ENCODE measurements around the gene PRKD2. TPM values are rescaled to one million over a fixed set of nuclear protein-coding genes. Genes with fewer than 3 reads are reported as not detected.

The PRKD2 gene
- total and polyA plus RNA-seq, 4 donors = 8.0 to 30.4 (median 24.5) TPM

- H3K4me3 ChIP-seq (ENCODE audit: low read depth, low read length) = no peak overlapping the region
- peaks cover 100% of the 10 kb centered on the region for H3K36me3 ChIP-seq (ENCODE audit: control insufficient read depth, insufficient read depth, low read length)
- no peaks in the 10 kb centered on the region for H3K27me3 ChIP-seq (ENCODE audit: control insufficient read depth, insufficient read depth, low read length)
- no peaks in the 10 kb centered on the region for H3K9me3 ChIP-seq (ENCODE audit: control insufficient read depth, insufficient read depth, low read length)
- H3K27ac ChIP-seq (ENCODE audit: low read depth, low read length) = no peak overlapping the region
- WGBS (ENCODE audit: insufficient coverage) = 81% methylated on average over 9 of the region's 9 CpGs
- H3K4me1 ChIP-seq (ENCODE audit: control insufficient read depth, insufficient read depth, low read length) = peaks cover 40% of the 10 kb centered on the region
- no peak for DNase-seq (ENCODE audit: low read depth in 4 of 6, low spot score in 6 of 6)
These were observed 9.0 kb upstream of the PRKD2 start for GRCh38 chr19:46725859-46726393.

GRCh38 chr19:46725036-46725820 is 8.3 kb upstream of the PRKD2 start:
- Histone ChIP-seq H3K9me3 (ENCODE audit: control insufficient read depth, insufficient read depth, low read length) (no peaks in the 10 kb centered on the region), H3K36me3 (ENCODE audit: control insufficient read depth, insufficient read depth, low read length) (peaks cover 100% of the 10 kb centered on the region), H3K4me3 (ENCODE audit: low read depth, low read length) (no peak overlapping the region), H3K4me1 (ENCODE audit: control insufficient read depth, insufficient read depth, low read length) (peaks cover 40% of the 10 kb centered on the region), H3K27ac (ENCODE audit: low read depth, low read length) (no peak overlapping the region), H3K27me3 (ENCODE audit: control insufficient read depth, insufficient read depth, low read length) (no peaks in the 10 kb centered on the region)
- 90% methylated on average over 22 of the region's 26 CpGs for WGBS (ENCODE audit: insufficient coverage)
- DNase-seq (ENCODE audit: low read depth in 4 of 6, low spot score in 6 of 6) = no peak

GRCh38 chr19:46724468-46724867 is 7.6 kb upstream of the PRKD2 start:
- Histone ChIP-seq H3K27me3 (ENCODE audit: control insufficient read depth, insufficient read depth, low read length) (no peaks in the 10 kb centered on the region), H3K4me1 (ENCODE audit: control insufficient read depth, insufficient read depth, low read length) (peaks cover 37% of the 10 kb centered on the region), H3K36me3 (ENCODE audit: control insufficient read depth, insufficient read depth, low read length) (peaks cover 100% of the 10 kb centered on the region), H3K9me3 (ENCODE audit: control insufficient read depth, insufficient read depth, low read length) (no peaks in the 10 kb centered on the region), H3K27ac (ENCODE audit: low read depth, low read length) (no peak overlapping the region), H3K4me3 (ENCODE audit: low read depth, low read length) (no peak overlapping the region)
- 82% methylated on average over 17 of the region's 20 CpGs for WGBS (ENCODE audit: insufficient coverage)
- no peak for DNase-seq (ENCODE audit: low read depth in 4 of 6, low spot score in 6 of 6)

GRCh38 chr19:46723471-46723870 is 6.6 kb upstream of the PRKD2 start:
- no peak for DNase-seq (ENCODE audit: low read depth in 4 of 6, low spot score in 6 of 6)
- Histone ChIP-seq H3K27me3 (ENCODE audit: control insufficient read depth, insufficient read depth, low read length) (no peaks in the 10 kb centered on the region), H3K4me3 (ENCODE audit: low read depth, low read length) (no peak overlapping the region), H3K4me1 (ENCODE audit: control insufficient read depth, insufficient read depth, low read length) (peaks cover 34% of the 10 kb centered on the region), H3K36me3 (ENCODE audit: control insufficient read depth, insufficient read depth, low read length) (peaks cover 100% of the 10 kb centered on the region), H3K27ac (ENCODE audit: low read depth, low read length) (no peak overlapping the region), H3K9me3 (ENCODE audit: control insufficient read depth, insufficient read depth, low read length) (no peaks in the 10 kb centered on the region)
- WGBS (ENCODE audit: insufficient coverage) = 98% methylated on average over 6 of the region's 6 CpGs

- 88% methylated on average over 16 of the region's 16 CpGs for WGBS (ENCODE audit: insufficient coverage)
- H3K9me3 ChIP-seq (ENCODE audit: control insufficient read depth, insufficient read depth, low read length) = no peaks in the 10 kb centered on the region
- DNase-seq (ENCODE audit: low read depth in 4 of 6, low spot score in 6 of 6) = no peak
- H3K4me3 ChIP-seq (ENCODE audit: low read depth, low read length) = no peak overlapping the region
- H3K27ac ChIP-seq (ENCODE audit: low read depth, low read length) = no peak overlapping the region
- H3K27me3 ChIP-seq (ENCODE audit: control insufficient read depth, insufficient read depth, low read length) = no peaks in the 10 kb centered on the region
- peaks cover 100% of the 10 kb centered on the region for H3K36me3 ChIP-seq (ENCODE audit: control insufficient read depth, insufficient read depth, low read length)
- peaks cover 34% of the 10 kb centered on the region for H3K4me1 ChIP-seq (ENCODE audit: control insufficient read depth, insufficient read depth, low read length)
These were observed 6.1 kb upstream of the PRKD2 start for GRCh38 chr19:46723023-46723461.

GRCh38 chr19:46722421-46723022 is 5.6 kb upstream of the PRKD2 start:
- H3K27me3 ChIP-seq (ENCODE audit: control insufficient read depth, insufficient read depth, low read length) = no peaks in the 10 kb centered on the region
- H3K4me1 ChIP-seq (ENCODE audit: control insufficient read depth, insufficient read depth, low read length) = peaks cover 34% of the 10 kb centered on the region
- peaks cover 95% of the 10 kb centered on the region for H3K36me3 ChIP-seq (ENCODE audit: control insufficient read depth, insufficient read depth, low read length)
- WGBS (ENCODE audit: insufficient coverage) = 90% methylated on average over 18 of the region's 25 CpGs
- DNase-seq (ENCODE audit: low read depth in 4 of 6, low spot score in 6 of 6) = no peak
- no peak overlapping the region for H3K27ac ChIP-seq (ENCODE audit: low read depth, low read length)
- H3K4me3 ChIP-seq (ENCODE audit: low read depth, low read length) = no peak overlapping the region
- no peaks in the 10 kb centered on the region for H3K9me3 ChIP-seq (ENCODE audit: control insufficient read depth, insufficient read depth, low read length)

- no peak overlapping the region for H3K27ac ChIP-seq (ENCODE audit: low read depth, low read length)
- 91% methylated on average over 14 of the region's 17 CpGs for WGBS (ENCODE audit: insufficient coverage)
These were observed 5.1 kb upstream of the PRKD2 start for GRCh38 chr19:46722004-46722380.

GRCh38 chr19:46721269-46722003 is 4.5 kb upstream of the PRKD2 start:
- Histone ChIP-seq H3K36me3 (ENCODE audit: control insufficient read depth, insufficient read depth, low read length) (peaks cover 87% of the 10 kb centered on the region), H3K27me3 (ENCODE audit: control insufficient read depth, insufficient read depth, low read length) (no peaks in the 10 kb centered on the region), H3K4me1 (ENCODE audit: control insufficient read depth, insufficient read depth, low read length) (peaks cover 32% of the 10 kb centered on the region), H3K27ac (ENCODE audit: low read depth, low read length) (no peak overlapping the region), H3K9me3 (ENCODE audit: control insufficient read depth, insufficient read depth, low read length) (no peaks in the 10 kb centered on the region), H3K4me3 (ENCODE audit: low read depth, low read length) (no peak overlapping the region)
- DNase-seq (ENCODE audit: low read depth in 4 of 6, low spot score in 6 of 6) = no peak
- WGBS (ENCODE audit: insufficient coverage) = 79% methylated on average over 16 of the region's 16 CpGs

More at GRCh38 chr19:46722004-46722380, 5.1 kb upstream of the PRKD2 start:
- Histone ChIP-seq H3K4me1 (ENCODE audit: control insufficient read depth, insufficient read depth, low read length) (peaks cover 34% of the 10 kb centered on the region), H3K27me3 (ENCODE audit: control insufficient read depth, insufficient read depth, low read length) (no peaks in the 10 kb centered on the region), H3K4me3 (ENCODE audit: low read depth, low read length) (no peak overlapping the region), H3K36me3 (ENCODE audit: control insufficient read depth, insufficient read depth, low read length) (peaks cover 92% of the 10 kb centered on the region), H3K9me3 (ENCODE audit: control insufficient read depth, insufficient read depth, low read length) (no peaks in the 10 kb centered on the region)
- DNase-seq (ENCODE audit: low read depth in 4 of 6, low spot score in 6 of 6) = no peak

GRCh38 chr19:46720503-46721239 is 3.8 kb upstream of the PRKD2 start:
- Histone ChIP-seq H3K4me3 (ENCODE audit: low read depth, low read length) (no peak overlapping the region), H3K9me3 (ENCODE audit: control insufficient read depth, insufficient read depth, low read length) (no peaks in the 10 kb centered on the region), H3K27ac (ENCODE audit: low read depth, low read length) (no peak overlapping the region), H3K4me1 (ENCODE audit: control insufficient read depth, insufficient read depth, low read length) (peaks cover 38% of the 10 kb centered on the region), H3K27me3 (ENCODE audit: control insufficient read depth, insufficient read depth, low read length) (no peaks in the 10 kb centered on the region), H3K36me3 (ENCODE audit: control insufficient read depth, insufficient read depth, low read length) (peaks cover 79% of the 10 kb centered on the region)
- no peak for DNase-seq (ENCODE audit: low read depth in 4 of 6, low spot score in 6 of 6)
- WGBS (ENCODE audit: insufficient coverage) = 95% methylated on average over 22 of the region's 22 CpGs

Measured in spinal cord (tissue), 10 donors.